DOHH2 (cell line): ENCODE results near the gene GUCY2D.

Source experiments
- H3F3A ChIP-seq: fragments of 200-600 bp; sonication (generic), shearing (Covaris generic); 2 replicates; pipeline ENCODE4 v1.6.0; 2016; ENCODE audit warnings: antibody characterized with exemption, mild to moderate bottlenecking; ENCODE audit not compliant: control insufficient read depth, insufficient read depth
- H3K27ac ChIP-seq: fragments of 200-600 bp; sonication (generic); 2 replicates; pipeline ENCODE4 v1.5.1; 2014; ENCODE audit warnings: low read depth, mild to moderate bottlenecking, low read length, moderate library complexity
- H3K27me3 ChIP-seq: fragments of 200-600 bp; sonication (generic); 2 replicates; pipeline ENCODE4 v1.6.1; 2014; ENCODE audit warnings: mild to moderate bottlenecking, low read length, mixed read lengths; ENCODE audit not compliant: control insufficient read depth
- H3K36me3 ChIP-seq: fragments of 200-600 bp; sonication (generic); 2 replicates; pipeline ENCODE4 v1.6.1; 2014; ENCODE audit warnings: mild to moderate bottlenecking, low read length, moderate library complexity, mixed read lengths; ENCODE audit not compliant: control insufficient read depth
- H3K4me1 ChIP-seq: fragments of 200-600 bp; sonication (generic); 2 replicates; pipeline ENCODE4 v1.6.1; 2014; ENCODE audit warnings: mild to moderate bottlenecking, low read length, mixed read lengths; ENCODE audit not compliant: control insufficient read depth
- H3K4me2 ChIP-seq: fragments of 200-600 bp; sonication (generic); 2 replicates; pipeline ENCODE4 v1.6.0; 2014; ENCODE audit warnings: mild to moderate bottlenecking, low read length, moderate library complexity
- H3K4me3 ChIP-seq: fragments of 200-600 bp; sonication (generic); 2 replicates; pipeline ENCODE4 v1.5.1; 2014; ENCODE audit warnings: mild to moderate bottlenecking, low read length, mixed read lengths
- H3K79me2 ChIP-seq: fragments of 200-600 bp; sonication (generic); 2 replicates; pipeline ENCODE4 v1.6.1; 2014; ENCODE audit warnings: mild to moderate bottlenecking, low read length, mixed read lengths; ENCODE audit not compliant: control insufficient read depth
- H3K9me2 ChIP-seq: fragments of 200-600 bp; sonication (generic); replicated peaks from 2 replicates; pipeline ENCODE4 v1.6.1; 2014; ENCODE audit warnings: mild to moderate bottlenecking, low read length, mixed read lengths; ENCODE audit not compliant: control insufficient read depth
- H3K9me3 ChIP-seq: fragments of 200-600 bp; sonication (generic); 2 replicates; pipeline ENCODE4 v1.6.1; 2014; ENCODE audit warnings: antibody characterized with exemption, low read length, mixed read lengths; ENCODE audit not compliant: control insufficient read depth, insufficient read depth
- H4K20me1 ChIP-seq: fragments of 200-600 bp; sonication (generic); 2 replicates; pipeline ENCODE4 v1.6.0; 2014; ENCODE audit warnings: low read depth, mild to moderate bottlenecking, antibody characterized with exemption, low read length, moderate library complexity; ENCODE audit not compliant: control insufficient read depth, insufficient read depth
- EZH2phosphoT487 ChIP-seq: fragments of 200-600 bp; sonication (generic); IDR thresholded peaks from 2 replicates; pipeline ENCODE4 v1.6.1; 2017; ENCODE audit warnings: borderline replicate concordance, mild to moderate bottlenecking, antibody characterized with exemption, low read length, moderate library complexity, mixed read lengths
- TF ChIP-seq, protein P1 (sequence below): fragments of 200-600 bp; sonication (generic); IDR thresholded peaks from one replicate; pipeline ENCODE4 v1.5.1; 2014; ENCODE audit warnings: antibody characterized with exemption, mild to moderate bottlenecking, low read depth, low read length; ENCODE audit not compliant: poor library complexity, severe bottlenecking

Gene GUCY2D

DNA sequence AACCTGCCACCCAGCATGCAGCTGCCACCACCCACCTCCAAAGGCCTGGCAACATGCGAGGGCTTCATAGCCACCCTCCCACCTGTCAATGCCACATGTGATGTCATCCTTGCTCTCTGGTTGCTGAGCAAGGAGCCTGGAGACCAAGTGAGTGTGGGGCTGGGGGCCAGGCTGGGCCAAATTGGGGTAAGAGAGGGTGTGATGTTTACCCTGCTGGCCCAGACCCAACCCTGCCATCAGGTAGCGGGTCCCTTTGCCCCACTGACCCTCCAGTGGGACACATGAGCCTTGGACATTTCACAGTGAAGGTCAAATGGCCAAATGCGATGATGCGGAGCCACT is 45.3 kb downstream of the GUCY2D start:
- Histone ChIP-seq H3K27me3 (peaks cover 2% of the 10 kb centered on the region; the same call in 1 of the 2 replicates), H3K9me3 (no peaks in the 10 kb centered on the region), H3K36me3 (no peaks in the 10 kb centered on the region), H3K4me2 (no peak overlapping the region), H3K4me3 (no peak overlapping the region), H4K20me1 (no peaks in the 10 kb centered on the region), H3K79me2 (no peaks in the 10 kb centered on the region), H3K4me1 (no peaks in the 10 kb centered on the region), H3K9me2 (no peaks in the 10 kb centered on the region), H3F3A (no peaks in the 10 kb centered on the region), H3K27ac (no peak overlapping the region)
- no peak for TF ChIP-seq EZH2phosphoT487
- TF ChIP-seq, protein P1, sequence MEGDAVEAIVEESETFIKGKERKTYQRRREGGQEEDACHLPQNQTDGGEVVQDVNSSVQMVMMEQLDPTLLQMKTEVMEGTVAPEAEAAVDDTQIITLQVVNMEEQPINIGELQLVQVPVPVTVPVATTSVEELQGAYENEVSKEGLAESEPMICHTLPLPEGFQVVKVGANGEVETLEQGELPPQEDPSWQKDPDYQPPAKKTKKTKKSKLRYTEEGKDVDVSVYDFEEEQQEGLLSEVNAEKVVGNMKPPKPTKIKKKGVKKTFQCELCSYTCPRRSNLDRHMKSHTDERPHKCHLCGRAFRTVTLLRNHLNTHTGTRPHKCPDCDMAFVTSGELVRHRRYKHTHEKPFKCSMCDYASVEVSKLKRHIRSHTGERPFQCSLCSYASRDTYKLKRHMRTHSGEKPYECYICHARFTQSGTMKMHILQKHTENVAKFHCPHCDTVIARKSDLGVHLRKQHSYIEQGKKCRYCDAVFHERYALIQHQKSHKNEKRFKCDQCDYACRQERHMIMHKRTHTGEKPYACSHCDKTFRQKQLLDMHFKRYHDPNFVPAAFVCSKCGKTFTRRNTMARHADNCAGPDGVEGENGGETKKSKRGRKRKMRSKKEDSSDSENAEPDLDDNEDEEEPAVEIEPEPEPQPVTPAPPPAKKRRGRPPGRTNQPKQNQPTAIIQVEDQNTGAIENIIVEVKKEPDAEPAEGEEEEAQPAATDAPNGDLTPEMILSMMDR: no peak

DNA sequence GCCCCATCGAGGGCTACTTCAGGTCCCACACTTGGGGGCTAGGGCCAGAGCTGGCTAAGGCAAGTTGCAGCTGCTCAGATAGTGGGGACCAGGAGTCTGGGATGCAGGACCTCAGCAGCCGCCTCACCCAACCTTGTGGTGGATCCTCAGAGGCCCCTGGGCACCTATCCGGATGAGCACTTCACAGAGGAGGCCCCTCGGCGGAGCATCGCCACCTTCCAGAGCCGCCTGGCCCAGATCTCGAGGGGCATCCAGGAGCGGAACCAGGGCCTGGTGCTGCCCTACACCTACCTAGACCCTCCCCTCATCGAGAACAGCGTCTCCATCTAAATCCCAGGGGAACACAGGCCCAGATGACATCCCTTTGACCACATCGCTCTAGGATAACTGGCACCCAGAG is 45.8 kb downstream of the GUCY2D start:
- Histone ChIP-seq H3K36me3 (no peaks in the 10 kb centered on the region), H3K9me2 (no peaks in the 10 kb centered on the region), H3F3A (no peaks in the 10 kb centered on the region), H3K79me2 (no peaks in the 10 kb centered on the region), H3K27me3 (peaks cover 2% of the 10 kb centered on the region; the same call in 1 of the 2 replicates), H3K9me3 (no peaks in the 10 kb centered on the region), H3K4me3 (no peak overlapping the region), H3K4me2 (no peak overlapping the region), H3K4me1 (no peaks in the 10 kb centered on the region), H3K27ac (no peak overlapping the region), H4K20me1 (no peaks in the 10 kb centered on the region)
- TF ChIP-seq EZH2phosphoT487: no peak
- TF ChIP-seq, protein P1: no peak

DNA sequence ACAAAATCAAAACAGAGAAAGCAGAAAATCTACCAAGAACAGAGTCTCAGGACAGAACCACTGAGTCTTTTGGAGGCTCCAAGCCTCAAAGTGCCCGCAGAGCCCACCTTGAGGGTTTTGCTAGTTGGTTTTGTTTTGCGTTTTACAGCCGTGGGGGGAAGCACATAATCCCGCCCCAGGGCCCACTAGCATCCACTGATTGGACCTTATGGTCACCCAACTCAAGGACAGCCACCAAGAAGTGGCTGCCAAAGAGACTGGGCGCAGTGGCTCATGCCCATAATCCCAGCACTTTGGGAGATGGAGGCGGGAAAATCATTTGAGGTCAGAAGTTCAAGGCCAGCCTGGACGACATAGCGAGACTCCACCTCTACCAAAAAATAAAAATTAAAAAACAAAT is 46.3 kb downstream of the GUCY2D start:
- TF ChIP-seq, protein P1: no peak
- no peak for TF ChIP-seq EZH2phosphoT487
- Histone ChIP-seq H3K36me3 (no peaks in the 10 kb centered on the region), H3K9me2 (no peaks in the 10 kb centered on the region), H3K4me2 (no peak overlapping the region), H3K9me3 (no peaks in the 10 kb centered on the region), H3K79me2 (no peaks in the 10 kb centered on the region), H4K20me1 (no peaks in the 10 kb centered on the region), H3K27ac (no peak overlapping the region), H3K27me3 (peaks cover 2% of the 10 kb centered on the region; the same call in 1 of the 2 replicates), H3F3A (no peaks in the 10 kb centered on the region), H3K4me3 (no peak overlapping the region), H3K4me1 (no peaks in the 10 kb centered on the region)

DNA sequence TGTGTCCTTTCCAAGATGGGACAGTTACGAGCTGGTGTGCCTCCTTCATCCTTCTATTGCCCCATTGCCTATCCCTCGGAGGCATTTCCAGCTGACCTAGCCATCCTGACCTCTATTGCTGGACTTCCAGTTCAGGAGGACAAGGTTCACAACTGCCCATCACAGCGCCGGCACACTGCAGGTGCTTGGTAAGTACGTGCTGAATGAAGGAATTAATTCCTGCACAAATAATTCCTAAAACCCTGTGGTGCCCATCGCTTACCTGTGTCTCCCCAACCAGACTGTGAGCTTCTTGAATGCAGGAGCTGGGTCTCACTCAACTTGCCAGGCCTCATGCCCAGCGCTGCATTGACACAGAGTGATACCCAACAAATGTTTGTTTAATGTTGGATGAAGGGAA is 49.4 kb downstream of the GUCY2D start:
- H3K4me3 ChIP-seq: no peak overlapping the region
- H3K4me1 ChIP-seq: peaks cover 14% of the 10 kb centered on the region
- H3K9me3 ChIP-seq: no peaks in the 10 kb centered on the region
- no peaks in the 10 kb centered on the region for H3F3A ChIP-seq
- H3K27ac ChIP-seq: no peak overlapping the region
- no peaks in the 10 kb centered on the region for H4K20me1 ChIP-seq
- H3K9me2 ChIP-seq: no peaks in the 10 kb centered on the region
- no peak overlapping the region for H3K4me2 ChIP-seq
- H3K36me3 ChIP-seq: no peaks in the 10 kb centered on the region
- H3K27me3 ChIP-seq: peaks cover 2% of the 10 kb centered on the region; the same call in 1 of the 2 replicates
- H3K79me2 ChIP-seq: no peaks in the 10 kb centered on the region
- no peak for TF ChIP-seq EZH2phosphoT487
- TF ChIP-seq, protein P1: no peak
